GM12874 (cell line): ENCODE data around the gene LGR6.

Experiments used
- CTCF ChIP-seq: IDR thresholded peaks from 2 replicates; pipeline ENCODE4 v1.5.1; 2011; ENCODE audit warnings: low read depth, mild to moderate bottlenecking, control low read depth, low read length, moderate library complexity; ENCODE audit not compliant: insufficient read depth

The LGR6 gene

GRCh38 chr1:202306535-202307345 lies 113.1 kb downstream of the LGR6 start:
- no peak for TF ChIP-seq CTCF

- TF ChIP-seq CTCF: no peak
Measured at GRCh38 chr1:202310071-202310725, 116.6 kb downstream of the LGR6 start.

- no peak for TF ChIP-seq CTCF
Measured at GRCh38 chr1:202310746-202311145, 117.1 kb downstream of the LGR6 start.

GRCh38 chr1:202311875-202312635 lies 118.5 kb downstream of the LGR6 start:
- TF ChIP-seq CTCF: no peak

- peak; percentile 98 for TF ChIP-seq CTCF
Measured at GRCh38 chr1:202315576-202316168, 122.1 kb downstream of the LGR6 start.

- no peak for TF ChIP-seq CTCF
Measured at GRCh38 chr1:202316186-202316585, 122.6 kb downstream of the LGR6 start.
